Fibroblast of the aortic adventitia (primary cell): ENCODE measurements around the gene CTCFL. TPM values are rescaled to one million over a fixed set of nuclear protein-coding genes. Genes with fewer than 3 reads are reported as not detected.

Experiments
- DNase-seq: peaks from one replicate; pipeline ENCODE4 v3.0.0-alpha.2; 2010; ENCODE audit warnings: low read depth
- H3K4me3 ChIP-seq: 2 replicates; pipeline ENCODE4 v1.5.1; 2011; ENCODE audit warnings: low read depth, mild to moderate bottlenecking, control low read depth, low read length, moderate library complexity
- total RNA-seq: library from RNA; depleted of rRNA; stranded (reverse); fragments of >200 nt; gene quantifications from 2 replicates; pipeline ENCODE4 v1.2.3, GENCODE V29; 2012; ENCODE audit warnings: low replicate concordance
- TF ChIP-seq, protein P1 (sequence below): IDR thresholded peaks from 2 replicates; pipeline ENCODE4 v1.5.1; 2011; ENCODE audit warnings: mild to moderate bottlenecking, low read length, control low read depth, inconsistent platforms; ENCODE audit not compliant: insufficient read depth

The CTCFL gene
- total RNA-seq, 1 donor: not detected

DNA sequence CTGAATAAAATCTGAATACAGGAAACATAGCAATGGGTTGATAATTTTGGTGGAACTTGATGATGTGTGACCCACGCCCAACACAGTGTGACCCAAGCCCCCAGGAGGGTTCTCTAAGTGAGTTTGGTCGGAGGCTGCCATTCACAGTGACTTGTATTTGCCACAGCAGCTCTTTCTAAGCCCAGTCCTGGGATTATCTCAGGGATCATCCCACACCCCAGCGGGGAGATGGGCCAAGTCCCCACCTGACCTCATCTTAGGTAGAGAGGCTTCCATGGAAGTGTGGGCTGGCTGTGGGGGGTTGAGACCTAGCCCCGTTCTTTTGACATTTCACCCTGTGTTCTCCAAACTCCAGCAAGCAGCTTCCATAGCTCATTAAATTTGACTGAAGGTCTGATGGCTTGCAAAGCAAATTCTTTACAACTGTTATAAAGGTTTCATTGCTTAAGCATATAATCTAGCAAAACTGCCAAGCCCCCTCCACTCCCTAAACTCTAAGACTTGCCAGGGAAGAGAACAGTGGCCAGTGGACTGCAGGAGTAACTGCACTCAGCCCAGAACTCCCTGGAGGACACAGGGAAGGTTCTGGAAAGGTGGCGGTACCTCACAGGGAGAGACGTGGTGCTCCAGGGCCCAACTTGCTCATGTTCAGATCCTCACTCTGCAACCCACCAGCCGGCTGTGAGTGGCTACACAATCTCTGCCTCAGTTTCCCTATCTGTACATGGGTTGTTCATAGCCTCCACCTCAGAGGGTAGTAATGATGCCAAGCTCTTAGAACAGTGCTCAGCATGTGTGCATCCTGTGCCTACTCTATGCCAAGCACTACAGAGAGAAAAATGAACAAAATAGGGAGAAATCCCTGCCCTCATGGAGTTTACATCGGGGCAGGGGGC, 35.0 kb upstream of the CTCFL start:
- DNase-seq: no peak
- no peak overlapping the region for H3K4me3 ChIP-seq
- TF ChIP-seq, protein P1, sequence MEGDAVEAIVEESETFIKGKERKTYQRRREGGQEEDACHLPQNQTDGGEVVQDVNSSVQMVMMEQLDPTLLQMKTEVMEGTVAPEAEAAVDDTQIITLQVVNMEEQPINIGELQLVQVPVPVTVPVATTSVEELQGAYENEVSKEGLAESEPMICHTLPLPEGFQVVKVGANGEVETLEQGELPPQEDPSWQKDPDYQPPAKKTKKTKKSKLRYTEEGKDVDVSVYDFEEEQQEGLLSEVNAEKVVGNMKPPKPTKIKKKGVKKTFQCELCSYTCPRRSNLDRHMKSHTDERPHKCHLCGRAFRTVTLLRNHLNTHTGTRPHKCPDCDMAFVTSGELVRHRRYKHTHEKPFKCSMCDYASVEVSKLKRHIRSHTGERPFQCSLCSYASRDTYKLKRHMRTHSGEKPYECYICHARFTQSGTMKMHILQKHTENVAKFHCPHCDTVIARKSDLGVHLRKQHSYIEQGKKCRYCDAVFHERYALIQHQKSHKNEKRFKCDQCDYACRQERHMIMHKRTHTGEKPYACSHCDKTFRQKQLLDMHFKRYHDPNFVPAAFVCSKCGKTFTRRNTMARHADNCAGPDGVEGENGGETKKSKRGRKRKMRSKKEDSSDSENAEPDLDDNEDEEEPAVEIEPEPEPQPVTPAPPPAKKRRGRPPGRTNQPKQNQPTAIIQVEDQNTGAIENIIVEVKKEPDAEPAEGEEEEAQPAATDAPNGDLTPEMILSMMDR: no peak

DNA sequence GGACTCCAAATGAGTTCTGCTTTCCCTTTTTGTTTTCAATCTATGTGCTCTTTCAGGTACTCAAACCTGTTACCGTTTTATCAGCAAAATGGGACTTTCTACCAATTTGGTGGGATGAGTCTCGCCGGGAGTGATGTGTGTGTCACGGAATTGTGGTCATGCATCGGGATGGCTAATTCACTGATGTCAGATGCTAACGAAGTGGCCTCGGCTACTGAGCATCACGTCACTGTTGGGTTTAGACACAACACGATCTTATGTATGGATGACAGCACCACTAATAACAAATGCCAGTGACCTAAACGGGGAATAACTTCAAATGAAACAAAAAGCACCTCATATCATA, 34.3 kb upstream of the CTCFL start:
- DNase-seq: no peak
- H3K4me3 ChIP-seq: no peak overlapping the region
- TF ChIP-seq, protein P1: no peak

DNA sequence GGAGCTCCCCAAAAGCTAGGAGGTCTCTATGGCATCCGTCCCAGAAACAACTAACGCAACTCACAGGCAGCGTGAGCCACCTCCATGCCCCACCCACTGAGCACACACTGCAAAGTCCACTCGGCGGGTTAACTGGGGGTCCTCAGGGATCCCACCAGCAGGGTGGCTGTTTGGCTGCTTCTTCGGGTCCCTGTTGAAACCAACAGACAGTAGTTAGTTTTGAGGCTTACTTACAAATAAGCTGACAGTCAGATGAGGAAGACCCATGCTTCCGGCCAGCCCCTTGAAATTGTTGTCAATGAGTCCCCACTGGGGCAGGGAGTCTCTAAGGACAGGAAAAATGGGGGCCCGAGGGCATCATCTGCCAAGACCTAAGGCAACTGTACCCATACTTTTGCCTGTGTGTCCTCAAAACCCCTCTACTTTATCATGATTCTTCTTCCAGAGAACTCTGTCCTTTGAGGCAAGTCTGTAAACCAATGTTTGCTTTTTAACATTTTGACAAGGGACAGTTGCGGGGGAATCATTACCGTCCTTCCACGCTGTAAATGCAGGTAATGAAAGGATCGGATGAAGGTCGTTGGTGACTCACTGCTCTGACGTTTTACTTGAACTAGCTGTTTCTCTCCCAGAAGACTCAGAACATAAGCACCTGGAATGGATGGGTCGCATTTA, 33.8 kb upstream of the CTCFL start:
- TF ChIP-seq, protein P1: no peak
- DNase-seq: no peak
- no peak overlapping the region for H3K4me3 ChIP-seq

DNA sequence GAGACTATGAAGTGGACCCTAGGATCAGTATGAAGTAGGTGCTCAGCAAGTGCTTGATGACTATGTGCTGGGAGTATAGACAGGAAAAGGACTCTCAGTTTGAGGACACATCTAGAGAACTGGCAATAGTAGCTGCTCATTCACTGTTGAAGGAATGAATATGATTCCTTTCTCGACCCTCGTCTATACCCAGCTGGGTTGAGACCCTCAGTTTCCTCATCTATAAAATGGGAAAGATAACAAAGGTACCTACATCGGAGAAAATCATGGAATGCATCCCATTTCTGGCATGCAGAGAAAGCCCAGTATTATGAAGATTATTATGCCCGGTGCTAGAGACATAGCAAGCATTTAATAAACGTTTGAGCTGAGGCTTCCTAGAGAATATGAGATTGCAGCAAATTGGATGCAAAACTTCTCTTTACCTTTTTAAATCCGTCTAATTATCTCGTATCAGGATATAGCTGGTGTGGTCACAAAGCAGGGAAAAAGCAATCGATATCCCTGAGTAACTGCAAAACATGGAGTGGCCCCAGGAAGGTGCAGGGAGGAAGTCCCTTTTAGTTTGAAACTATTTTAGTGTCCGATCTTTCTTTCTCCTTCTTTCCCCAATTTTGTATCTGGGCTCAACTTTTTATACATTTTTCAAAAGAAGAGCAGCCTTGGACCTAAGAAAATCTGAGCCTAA, 33.1 kb upstream of the CTCFL start:
- DNase-seq: no peak
- no peak overlapping the region for H3K4me3 ChIP-seq
- TF ChIP-seq, protein P1: no peak

DNA sequence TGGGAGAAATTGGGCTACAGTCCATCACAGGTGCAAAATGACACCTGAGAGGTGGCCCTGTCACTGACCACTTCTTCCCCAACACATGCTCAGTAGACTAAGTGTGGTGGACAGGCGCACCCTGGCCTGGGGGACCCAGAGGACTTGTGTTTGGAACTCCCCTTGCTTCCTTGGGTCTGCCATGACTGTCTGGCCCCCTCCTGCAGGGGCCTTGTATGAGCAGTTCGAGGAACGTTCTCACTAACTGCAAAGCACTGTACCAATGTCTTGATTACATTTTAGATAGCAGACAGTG, 32.0 kb upstream of the CTCFL start:
- TF ChIP-seq, protein P1: no peak
- DNase-seq: no peak
- no peak overlapping the region for H3K4me3 ChIP-seq

DNA sequence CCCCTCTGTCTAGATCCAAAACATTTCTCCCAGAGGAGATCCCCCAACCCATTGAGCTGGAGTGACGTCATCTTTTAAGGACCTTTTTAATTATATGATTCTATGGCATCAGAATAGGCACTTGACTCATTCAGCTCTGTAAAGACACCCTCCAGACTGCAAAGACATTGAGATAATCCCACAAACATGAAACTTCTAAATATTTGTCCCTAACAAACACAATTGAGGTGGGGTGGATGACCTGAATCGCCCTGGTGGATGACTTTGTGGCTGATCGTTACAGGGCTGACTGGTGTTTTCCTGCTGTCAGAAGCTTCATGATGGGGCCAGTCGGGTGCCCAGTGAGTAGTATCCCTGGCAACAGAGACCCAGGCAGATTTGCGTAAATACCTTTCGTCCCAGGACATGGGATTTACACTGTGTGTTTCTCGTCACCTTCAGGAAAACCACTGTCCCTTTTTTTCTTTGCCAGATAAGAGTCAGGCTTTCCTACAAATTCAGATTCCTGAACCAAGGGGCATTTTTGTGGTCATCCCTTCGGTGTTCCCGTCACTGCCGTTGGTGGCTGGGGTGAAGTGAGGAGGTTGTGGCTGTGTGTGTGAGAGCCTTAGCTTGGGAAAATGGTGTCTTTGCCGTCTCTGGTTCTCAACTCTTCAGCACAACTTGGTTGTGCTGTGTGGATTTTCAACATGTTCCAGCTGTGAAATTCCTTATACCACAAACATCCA, 30.7 kb upstream of the CTCFL start:
- TF ChIP-seq, protein P1: no peak
- no peak for DNase-seq
- H3K4me3 ChIP-seq: no peak overlapping the region
